Neural cell (in vitro differentiated cells): ENCODE results near the gene DNAAF5.

Experiments used
- MXI1 ChIP-seq: fragments of 450-650 bp; conservative IDR thresholded peaks from 2 replicates; pipeline ENCODE4 v1.6.1; 2014; ENCODE audit warnings: antibody characterized with exemption, mild to moderate bottlenecking; ENCODE audit not compliant: poor library complexity, severe bottlenecking
- TF ChIP-seq, protein P1 (sequence below): fragments of 450-650 bp; IDR thresholded peaks from 2 replicates; pipeline ENCODE4 v1.5.1; 2014; ENCODE audit warnings: antibody characterized with exemption, mild to moderate bottlenecking, moderate library complexity; ENCODE audit not compliant: poor library complexity, severe bottlenecking

- TF ChIP-seq, protein P1, sequence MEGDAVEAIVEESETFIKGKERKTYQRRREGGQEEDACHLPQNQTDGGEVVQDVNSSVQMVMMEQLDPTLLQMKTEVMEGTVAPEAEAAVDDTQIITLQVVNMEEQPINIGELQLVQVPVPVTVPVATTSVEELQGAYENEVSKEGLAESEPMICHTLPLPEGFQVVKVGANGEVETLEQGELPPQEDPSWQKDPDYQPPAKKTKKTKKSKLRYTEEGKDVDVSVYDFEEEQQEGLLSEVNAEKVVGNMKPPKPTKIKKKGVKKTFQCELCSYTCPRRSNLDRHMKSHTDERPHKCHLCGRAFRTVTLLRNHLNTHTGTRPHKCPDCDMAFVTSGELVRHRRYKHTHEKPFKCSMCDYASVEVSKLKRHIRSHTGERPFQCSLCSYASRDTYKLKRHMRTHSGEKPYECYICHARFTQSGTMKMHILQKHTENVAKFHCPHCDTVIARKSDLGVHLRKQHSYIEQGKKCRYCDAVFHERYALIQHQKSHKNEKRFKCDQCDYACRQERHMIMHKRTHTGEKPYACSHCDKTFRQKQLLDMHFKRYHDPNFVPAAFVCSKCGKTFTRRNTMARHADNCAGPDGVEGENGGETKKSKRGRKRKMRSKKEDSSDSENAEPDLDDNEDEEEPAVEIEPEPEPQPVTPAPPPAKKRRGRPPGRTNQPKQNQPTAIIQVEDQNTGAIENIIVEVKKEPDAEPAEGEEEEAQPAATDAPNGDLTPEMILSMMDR: no peak
- TF ChIP-seq MXI1: no peak
These were observed 29.5 kb upstream of the DNAAF5 start for GRCh38 chr7:696812-697551.
